Gastrocnemius medialis (tissue), 4 donors: ENCODE measurements around the gene KLHDC10.

ENCODE experiments used
- POLR2A ChIP-seq, 2 donors: fragments of 450-650 bp; IDR thresholded peaks; one replicate each; pipeline ENCODE4 v1.6.1; 2017; ENCODE audit warnings: antibody characterized with exemption in 2 of 2, mild to moderate bottlenecking in 2 of 2, moderate library complexity in 2 of 2
- TF ChIP-seq, protein P1 (sequence below), 5 experiments: fragments of 450-650 bp in 3 of 5; fragments of 200-600 bp in 2 of 5; sonication (generic) in 2 of 5; IDR thresholded peaks in 4 of 5; conservative IDR thresholded peaks in 1 of 5; 1 replicate in 4 of 5; 2 replicates in 1 of 5; pipeline ENCODE4 v1.5.1; 2016 to 2019; ENCODE audit warnings: antibody characterized with exemption in 5 of 5, mild to moderate bottlenecking in 3 of 5, moderate library complexity in 3 of 5

- TF ChIP-seq, protein P1, sequence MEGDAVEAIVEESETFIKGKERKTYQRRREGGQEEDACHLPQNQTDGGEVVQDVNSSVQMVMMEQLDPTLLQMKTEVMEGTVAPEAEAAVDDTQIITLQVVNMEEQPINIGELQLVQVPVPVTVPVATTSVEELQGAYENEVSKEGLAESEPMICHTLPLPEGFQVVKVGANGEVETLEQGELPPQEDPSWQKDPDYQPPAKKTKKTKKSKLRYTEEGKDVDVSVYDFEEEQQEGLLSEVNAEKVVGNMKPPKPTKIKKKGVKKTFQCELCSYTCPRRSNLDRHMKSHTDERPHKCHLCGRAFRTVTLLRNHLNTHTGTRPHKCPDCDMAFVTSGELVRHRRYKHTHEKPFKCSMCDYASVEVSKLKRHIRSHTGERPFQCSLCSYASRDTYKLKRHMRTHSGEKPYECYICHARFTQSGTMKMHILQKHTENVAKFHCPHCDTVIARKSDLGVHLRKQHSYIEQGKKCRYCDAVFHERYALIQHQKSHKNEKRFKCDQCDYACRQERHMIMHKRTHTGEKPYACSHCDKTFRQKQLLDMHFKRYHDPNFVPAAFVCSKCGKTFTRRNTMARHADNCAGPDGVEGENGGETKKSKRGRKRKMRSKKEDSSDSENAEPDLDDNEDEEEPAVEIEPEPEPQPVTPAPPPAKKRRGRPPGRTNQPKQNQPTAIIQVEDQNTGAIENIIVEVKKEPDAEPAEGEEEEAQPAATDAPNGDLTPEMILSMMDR (IDR thresholded peaks at IDR 0.05 in 4 of 5, conservative IDR thresholded peaks at IDR 0.05 in 1 of 5) = no peak
- no peak for TF ChIP-seq POLR2A (IDR thresholded peaks at IDR 0.05)
Observed at GRCh38 chr7:130153211-130153908, 83.0 kb downstream of the KLHDC10 start.
